ENCODE measurements around the gene LRMDA. TPM values are rescaled to one million over a fixed set of nuclear protein-coding genes. Genes with fewer than 3 reads are reported as not detected.

Gene LRMDA
- total RNA-seq, 2 donors from 2014 or later = 9.6 to 12.6 TPM

DNA sequence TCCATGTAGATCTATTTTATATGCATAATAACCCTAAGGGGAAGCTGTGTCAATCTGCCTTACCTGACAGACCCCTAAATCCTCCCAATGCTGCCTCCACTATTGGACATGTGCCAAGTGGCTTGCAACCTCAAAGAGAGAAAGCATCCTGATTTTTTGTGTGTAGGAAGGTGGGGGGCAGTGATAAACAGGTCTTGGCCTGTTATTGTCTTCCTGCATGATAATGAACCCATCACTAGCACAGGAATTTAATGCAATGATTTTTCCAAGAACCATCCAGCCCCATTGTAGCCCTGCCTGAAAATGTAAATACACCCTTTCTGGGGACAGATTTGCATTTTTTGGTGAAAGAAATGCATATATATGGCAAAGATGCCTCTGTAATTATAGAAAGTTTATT, 850.2 kb downstream of the LRMDA start:
- H3K9me3 ChIP-seq = no peaks in the 10 kb centered on the region
- no peaks in the 10 kb centered on the region for H3K36me3 ChIP-seq
- H3K4me3 ChIP-seq = no peak overlapping the region
- H3K4me1 ChIP-seq (replicated peaks) = no peaks in the 10 kb centered on the region
- H3K27ac ChIP-seq = no peak overlapping the region
- DNase-seq (ENCODE audit: low spot score) = no peak
- intact Hi-C loops (cut with DNase I) = no loop called here
- H3K27me3 ChIP-seq (replicated peaks; ENCODE audit: insufficient read depth) = no peaks in the 10 kb centered on the region
- TF ChIP-seq POLR2A (IDR thresholded peaks at IDR 0.05) (no peak), POLR2AphosphoS5 (IDR thresholded peaks at IDR 0.05) (no peak)

DNA sequence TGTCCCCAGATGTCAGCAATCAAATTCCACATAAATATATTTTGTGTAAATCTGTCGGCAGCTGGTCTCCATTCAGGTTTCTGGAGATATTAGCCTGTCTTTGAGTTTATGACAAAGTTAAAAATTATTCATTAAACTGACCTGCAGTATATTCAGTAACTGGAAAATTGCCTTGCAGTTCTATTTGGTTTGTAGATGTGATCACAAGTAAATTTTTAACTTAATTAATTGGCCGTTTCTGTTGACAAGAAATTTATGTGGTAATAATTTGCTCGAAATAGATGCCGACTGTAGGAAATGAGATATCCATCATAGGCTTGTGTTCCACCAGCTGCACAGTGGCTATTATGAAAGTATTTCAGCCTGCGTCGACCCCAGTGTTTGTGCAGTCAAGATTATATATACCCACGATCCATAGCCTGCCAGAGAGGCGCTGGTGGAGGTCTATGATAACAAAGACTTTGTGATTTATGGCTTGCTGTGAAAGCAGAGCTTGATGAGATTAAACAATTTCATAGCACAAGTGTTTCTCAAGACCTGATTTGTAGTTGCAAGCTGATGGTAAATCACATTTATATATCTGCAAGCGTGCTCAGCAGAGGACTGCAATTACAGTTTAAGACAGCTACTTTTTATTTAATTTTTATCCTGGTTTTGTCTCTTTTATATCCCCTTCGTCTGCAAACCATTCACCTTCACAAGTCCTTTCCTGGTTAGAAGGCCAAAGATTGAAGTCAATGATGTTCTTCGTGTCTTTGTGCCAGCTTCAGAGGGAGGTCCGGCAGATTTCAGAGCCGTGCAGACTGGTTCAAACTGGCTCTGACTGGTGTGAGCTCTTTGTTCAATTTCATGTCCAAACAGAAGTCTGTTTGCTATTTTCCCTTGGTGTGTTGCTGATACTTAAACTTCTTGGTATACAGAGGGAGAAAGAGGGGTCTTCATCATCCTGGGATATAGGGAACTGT, 850.9 kb downstream of the LRMDA start:
- WGBS = 6% methylated on average over 13 of the region's 13 CpGs
- no peak overlapping the region for H3K4me3 ChIP-seq
- peak; percentile 38 for TF ChIP-seq POLR2AphosphoS5 (IDR thresholded peaks at IDR 0.05)
- no peak for TF ChIP-seq CTCF (IDR thresholded peaks at IDR 0.05)
- no peaks in the 10 kb centered on the region for H3K27me3 ChIP-seq (replicated peaks; ENCODE audit: insufficient read depth)
- H3K9me3 ChIP-seq = no peaks in the 10 kb centered on the region
- H3K27ac ChIP-seq = peak overlapping the region in 1 of 2 donors; percentile 2
- no peaks in the 10 kb centered on the region for H3K36me3 ChIP-seq
- no peak for DNase-seq (ENCODE audit: low spot score)
- no peaks in the 10 kb centered on the region for H3K4me1 ChIP-seq (replicated peaks)
- intact Hi-C loops (cut with DNase I) = no loop called here

- H3K9me3 ChIP-seq = no peaks in the 10 kb centered on the region
- H3K27me3 ChIP-seq (replicated peaks; ENCODE audit: insufficient read depth) = no peaks in the 10 kb centered on the region
- TF ChIP-seq CTCF (IDR thresholded peaks at IDR 0.05) (no peak), POLR2AphosphoS5 (IDR thresholded peaks at IDR 0.05) (no peak), POLR2A (IDR thresholded peaks at IDR 0.05) (no peak)
- H3K27ac ChIP-seq = no peak overlapping the region
- H3K36me3 ChIP-seq = no peaks in the 10 kb centered on the region
- no peak for DNase-seq (ENCODE audit: low spot score)
- WGBS = 93% methylated on average over 2 of the region's 2 CpGs
- no peaks in the 10 kb centered on the region for H3K4me1 ChIP-seq (replicated peaks)
- no peak overlapping the region for H3K4me3 ChIP-seq
- intact Hi-C loops (cut with DNase I) = no loop called here
These were observed 852.9 kb downstream of the LRMDA start for GRCh38 chr10:76284351-76284750.

GRCh38 chr10:76285012-76285411, 853.6 kb downstream of the LRMDA start:
- WGBS = 93% methylated on average over 1 of the region's 1 CpG
- Histone ChIP-seq H3K27me3 (replicated peaks; ENCODE audit: insufficient read depth) (no peaks in the 10 kb centered on the region), H3K4me1 (replicated peaks) (no peaks in the 10 kb centered on the region), H3K27ac (no peak overlapping the region), H3K36me3 (no peaks in the 10 kb centered on the region), H3K4me3 (no peak overlapping the region), H3K9me3 (no peaks in the 10 kb centered on the region)
- TF ChIP-seq POLR2A (IDR thresholded peaks at IDR 0.05) (no peak), CTCF (IDR thresholded peaks at IDR 0.05) (no peak), POLR2AphosphoS5 (IDR thresholded peaks at IDR 0.05) (no peak)
- intact Hi-C loops (cut with DNase I) = no loop called here
- no peak for DNase-seq (ENCODE audit: low spot score)

DNA sequence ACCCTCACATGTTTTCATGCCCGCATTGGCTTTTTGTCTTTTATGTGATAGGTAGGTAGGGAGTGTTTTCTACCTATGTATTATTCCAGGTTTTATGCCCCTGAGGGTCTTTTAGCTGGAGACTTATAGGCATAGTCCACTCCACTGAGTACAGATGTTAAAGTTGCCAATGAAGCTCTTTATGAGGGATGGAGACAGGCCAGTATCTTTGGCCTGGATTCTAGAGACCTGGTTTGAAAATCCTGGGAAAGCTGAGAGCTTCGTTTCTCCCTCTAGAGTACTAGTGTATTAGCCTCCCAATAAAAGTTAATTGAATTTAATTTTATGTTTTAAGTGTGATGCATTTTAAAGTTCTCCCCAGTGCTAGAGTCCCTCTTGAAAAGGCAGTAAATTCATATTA, 854.1 kb downstream of the LRMDA start:
- Histone ChIP-seq H3K27ac (no peak overlapping the region), H3K4me1 (replicated peaks) (no peaks in the 10 kb centered on the region), H3K9me3 (no peaks in the 10 kb centered on the region), H3K36me3 (no peaks in the 10 kb centered on the region), H3K4me3 (no peak overlapping the region), H3K27me3 (replicated peaks; ENCODE audit: insufficient read depth) (no peaks in the 10 kb centered on the region)
- intact Hi-C loops (cut with DNase I) = no loop called here
- no peak for DNase-seq (ENCODE audit: low spot score)
- TF ChIP-seq CTCF (IDR thresholded peaks at IDR 0.05) = no peak
- TF ChIP-seq POLR2A (IDR thresholded peaks at IDR 0.05) = no peak
- no peak for TF ChIP-seq POLR2AphosphoS5 (IDR thresholded peaks at IDR 0.05)
- 68% methylated on average over 2 of the region's 2 CpGs for WGBS
